Transverse colon (tissue), 4 donors: Measurements from ENCODE around the gene SP1. TPM values are rescaled to one million over a fixed set of nuclear protein-coding genes. Genes with fewer than 3 reads are reported as not detected.
"Not testable (repeated sequence)": the region's sequence is repeated elsewhere in the genome, so short reads cannot be mapped to it uniquely, and the experiment has no call there.

Experiments
- DNase-seq: peaks from one replicate; pipeline ENCODE4 v3.0.0-alpha.2; 2019
- H3K27ac ChIP-seq, 4 donors: fragments of 200-600 bp; sonication (generic); 2 replicates each; pipeline ENCODE4 v1.5.1; 2016 to 2018; ENCODE audit warnings: inconsistent platforms in 4 of 4
- H3K27me3 ChIP-seq: fragments of 200-600 bp; sonication (generic); 2 replicates; pipeline ENCODE4 v1.5.1; 2017; ENCODE audit warnings: inconsistent platforms
- H3K36me3 ChIP-seq, 4 donors: fragments of 200-600 bp; sonication (generic); 2 replicates each; pipeline ENCODE4 v1.5.1; 2017 to 2019; ENCODE audit warnings: inconsistent platforms in 4 of 4
- H3K4me1 ChIP-seq, 4 donors: fragments of 200-600 bp; sonication (generic); 2 replicates each; pipeline ENCODE4 v1.5.1; 2017 to 2020; ENCODE audit warnings: inconsistent platforms in 4 of 4
- H3K4me3 ChIP-seq, 4 donors: fragments of 200-600 bp; sonication (generic); 1 replicate in 1 of 4; 2 replicates in 3 of 4; pipeline versions ENCODE4 v1.5.1 to v1.6.1; 2017 to 2019; ENCODE audit warnings: inconsistent platforms in 4 of 4
- H3K9me3 ChIP-seq, 2 donors: fragments of 200-600 bp; sonication (generic); 2 replicates each; pipeline ENCODE4 v1.5.1; 2017 to 2019; ENCODE audit warnings: inconsistent platforms in 2 of 2
- EP300 ChIP-seq: sonication (generic); formaldehyde crosslinking; IDR thresholded peaks from one replicate; pipeline ENCODE4 v1.6.1; 2017; ENCODE audit warnings: antibody characterized with exemption, low read depth
- POLR2A ChIP-seq: fragments of 450-650 bp; IDR thresholded peaks from one replicate; pipeline ENCODE4 v1.6.1; 2016; ENCODE audit warnings: antibody characterized with exemption, mild to moderate bottlenecking, moderate library complexity
- POLR2AphosphoS5 ChIP-seq, 3 donors: sonication (generic); formaldehyde crosslinking; IDR thresholded peaks; one replicate each; pipeline ENCODE4 v1.6.1; 2016; ENCODE audit warnings: antibody characterized with exemption in 3 of 3
- WGBS, 2 donors: methylation state at CpG; one replicate each; pipeline ENCODE4 v1.1.5; 2018; ENCODE audit warnings: low coverage in 1 of 2; 5-methylcytosine and 5-hydroxymethylcytosine counted together
- in situ Hi-C, 4 donors: fragments of 200-750 bp; cut with MboI; loops; one replicate each; pipeline versions ENCODE4 v1.15.0 to v1.15.1; 2017; ENCODE audit warnings: low sequenced_read_pairs in 3 of 4, low pct_ligation_motif_present in 1 of 4, low pct_unique_long_range_greater_than_20kb in 1 of 4
- intact Hi-C: fragments of 100-400 bp; cut with DNase I; formaldehyde crosslinking; loops from one replicate; pipeline ENCODE4 v1.15.1; 2023; ENCODE audit warnings: low total_unique reads
- total RNA-seq, 4 donors: library from RNA; depleted of rRNA; stranded (reverse); fragments of >200 nt; gene quantifications; one replicate each; pipeline ENCODE4 v1.1.0, GENCODE V29; 2016
- TF ChIP-seq, protein P1 (sequence below), 5 experiments: fragments of 200-600 bp in 3 of 5; fragments of 450-650 bp in 2 of 5; sonication (generic) in 3 of 5; IDR thresholded peaks; 1 replicate in 2 of 5; 2 replicates in 3 of 5; pipeline ENCODE4 v1.5.1; 2016 to 2017; ENCODE audit warnings: antibody characterized with exemption in 5 of 5, inconsistent platforms in 3 of 5, mild to moderate bottlenecking in 2 of 5, moderate library complexity in 1 of 5

The SP1 gene
- total RNA-seq, 4 donors from 2014 or later: 32.6 to 80.1 (median 67.1) TPM

GRCh38 chr12:53402871-53403270 lies 22.9 kb downstream of the SP1 start:
- Histone ChIP-seq H3K36me3 (peaks cover 0 to 28% (median 11%) of the 10 kb centered on the region in 4 donors), H3K27ac (no peak overlapping the region), H3K27me3 (no peaks in the 10 kb centered on the region), H3K4me3 (no peak overlapping the region), H3K4me1 (peaks cover 0 to 15% (median 5%) of the 10 kb centered on the region in 4 donors), H3K9me3 (no peaks in the 10 kb centered on the region)
- in situ Hi-C loops: no loop called here
- no peak for DNase-seq
- WGBS, 2 donors: 79 to 83% methylated on average over 6 to 7 of the region's 7 CpGs
- TF ChIP-seq, protein P1, sequence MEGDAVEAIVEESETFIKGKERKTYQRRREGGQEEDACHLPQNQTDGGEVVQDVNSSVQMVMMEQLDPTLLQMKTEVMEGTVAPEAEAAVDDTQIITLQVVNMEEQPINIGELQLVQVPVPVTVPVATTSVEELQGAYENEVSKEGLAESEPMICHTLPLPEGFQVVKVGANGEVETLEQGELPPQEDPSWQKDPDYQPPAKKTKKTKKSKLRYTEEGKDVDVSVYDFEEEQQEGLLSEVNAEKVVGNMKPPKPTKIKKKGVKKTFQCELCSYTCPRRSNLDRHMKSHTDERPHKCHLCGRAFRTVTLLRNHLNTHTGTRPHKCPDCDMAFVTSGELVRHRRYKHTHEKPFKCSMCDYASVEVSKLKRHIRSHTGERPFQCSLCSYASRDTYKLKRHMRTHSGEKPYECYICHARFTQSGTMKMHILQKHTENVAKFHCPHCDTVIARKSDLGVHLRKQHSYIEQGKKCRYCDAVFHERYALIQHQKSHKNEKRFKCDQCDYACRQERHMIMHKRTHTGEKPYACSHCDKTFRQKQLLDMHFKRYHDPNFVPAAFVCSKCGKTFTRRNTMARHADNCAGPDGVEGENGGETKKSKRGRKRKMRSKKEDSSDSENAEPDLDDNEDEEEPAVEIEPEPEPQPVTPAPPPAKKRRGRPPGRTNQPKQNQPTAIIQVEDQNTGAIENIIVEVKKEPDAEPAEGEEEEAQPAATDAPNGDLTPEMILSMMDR (IDR thresholded peaks at IDR 0.05): no peak
- TF ChIP-seq EP300 (no peak), POLR2A (no peak), POLR2AphosphoS5 (IDR thresholded peaks at IDR 0.05) (no peak)
- intact Hi-C loops: no loop called here

GRCh38 chr12:53410951-53411350 lies 31.0 kb downstream of the SP1 start:
- 94 to 95% methylated on average over 3 to 5 of the region's 5 CpGs for WGBS, 2 donors
- H3K27ac ChIP-seq: no peak overlapping the region
- no peak for TF ChIP-seq POLR2AphosphoS5 (IDR thresholded peaks at IDR 0.05)
- TF ChIP-seq EP300: no peak
- TF ChIP-seq, protein P1 (IDR thresholded peaks at IDR 0.05): no peak
- no peak for TF ChIP-seq POLR2A
- H3K27me3 ChIP-seq: no peaks in the 10 kb centered on the region
- H3K36me3 ChIP-seq: peaks cover 0 to 70% (median 33%) of the 10 kb centered on the region in 4 donors
- no peak overlapping the region for H3K4me3 ChIP-seq
- H3K9me3 ChIP-seq: no peaks in the 10 kb centered on the region
- no peak for DNase-seq
- intact Hi-C loops: no loop called here
- peaks cover 2 to 37% (median 10%) of the 10 kb centered on the region in 4 donors for H3K4me1 ChIP-seq
- in situ Hi-C loops: loop anchor here in 1 of 4 donors (5.0 kb wide), 1 partner anchor 69 kb away; no protein-coding TSS in a partner anchor

- WGBS, 2 donors: 73 to 78% methylated on average over 3 of the region's 3 CpGs
- intact Hi-C loops (loop anchor here (2.0 kb wide), 1 partner anchor 23 kb away; no protein-coding TSS in a partner anchor), in situ Hi-C loops (loop anchor here in 1 of 4 donors (5.0 kb wide), 1 partner anchor 71 kb away; no protein-coding TSS in a partner anchor)
- DNase-seq: no peak
- peaks cover 0 to 46% (median 23%) of the 10 kb centered on the region in 4 donors for H3K36me3 ChIP-seq
- TF ChIP-seq, protein P1 (IDR thresholded peaks at IDR 0.05): no peak
- TF ChIP-seq POLR2AphosphoS5 (IDR thresholded peaks at IDR 0.05) (no peak), POLR2A (no peak), EP300 (no peak)
- H3K9me3 ChIP-seq: no peaks in the 10 kb centered on the region
- H3K4me1 ChIP-seq: peaks cover 3 to 47% (median 10%) of the 10 kb centered on the region in 4 donors
- no peaks in the 10 kb centered on the region for H3K27me3 ChIP-seq
- H3K4me3 ChIP-seq: no peak overlapping the region
- peak overlapping the region in 3 of 4 donors; percentile 19 to 72 (median 37) for H3K27ac ChIP-seq
These were observed 33.7 kb downstream of the SP1 start for GRCh38 chr12:53413485-53414204.

- peaks cover 3 to 55% (median 10%) of the 10 kb centered on the region in 4 donors for H3K4me1 ChIP-seq
- 39 to 80% methylated on average over 1 to 3 of the region's 3 CpGs for WGBS, 2 donors
- H3K27me3 ChIP-seq: no peaks in the 10 kb centered on the region
- no peak overlapping the region for H3K4me3 ChIP-seq
- H3K9me3 ChIP-seq: no peaks in the 10 kb centered on the region
- peak in 1 of 3 donors; percentile 86 for TF ChIP-seq POLR2AphosphoS5 (IDR thresholded peaks at IDR 0.05)
- no peak for TF ChIP-seq EP300
- no peak for DNase-seq
- H3K36me3 ChIP-seq: peaks cover 0 to 34% (median 14%) of the 10 kb centered on the region in 4 donors
- peak overlapping the region; percentile 26 to 72 (median 42) for H3K27ac ChIP-seq
- intact Hi-C loops: no loop called here
- in situ Hi-C loops: loop anchor here in 1 of 4 donors (5.0 kb wide), 1 partner anchor 73 kb away; no protein-coding TSS in a partner anchor
These were observed 34.9 kb downstream of the SP1 start for GRCh38 chr12:53414756-53415417.

DNA sequence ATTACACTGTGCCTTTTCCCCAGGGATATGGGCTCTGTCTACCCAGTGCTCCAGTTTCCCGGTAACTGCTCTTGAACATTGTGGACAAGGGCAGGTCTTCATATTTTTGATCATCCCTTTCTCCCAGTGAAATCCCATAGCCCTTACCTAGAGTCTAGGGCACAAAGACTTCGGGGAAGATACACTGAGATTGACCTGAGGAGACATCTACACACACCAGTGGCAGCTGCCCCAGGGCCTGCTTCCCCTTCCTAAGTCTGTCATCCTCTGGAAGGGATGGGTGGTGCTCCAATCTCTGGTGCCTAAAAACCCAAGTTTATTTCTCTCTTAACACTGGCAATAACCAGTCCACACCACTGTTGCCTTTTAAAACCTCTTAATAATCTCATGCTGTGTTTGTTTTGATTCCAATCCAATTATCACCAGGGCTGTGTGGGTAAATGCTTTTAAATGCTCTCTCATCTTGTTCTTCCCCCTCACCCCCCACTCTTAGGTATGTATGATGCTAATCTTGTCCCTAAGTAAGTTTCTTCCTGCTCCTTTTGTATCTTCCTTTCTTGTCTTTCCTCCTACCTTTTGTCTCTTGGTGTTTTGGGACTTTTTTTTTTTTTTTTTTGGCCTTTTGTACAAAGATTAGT lies 35.9 kb downstream of the SP1 start:
- in situ Hi-C loops, DNase-seq, H3K4me3 ChIP-seq, H3K9me3 ChIP-seq, H3K27me3 ChIP-seq, intact Hi-C loops: not testable (repeated sequence)
- H3K4me1 ChIP-seq: peaks cover 4 to 57% (median 10%) of the 10 kb centered on the region in 4 donors
- peaks cover 0 to 24% (median 8%) of the 10 kb centered on the region in 4 donors for H3K36me3 ChIP-seq
- WGBS, 2 donors: 83 to 84% methylated on average over 1 to 2 of the region's 2 CpGs
- peak overlapping the region; percentile 26 to 72 (median 42) for H3K27ac ChIP-seq

DNA sequence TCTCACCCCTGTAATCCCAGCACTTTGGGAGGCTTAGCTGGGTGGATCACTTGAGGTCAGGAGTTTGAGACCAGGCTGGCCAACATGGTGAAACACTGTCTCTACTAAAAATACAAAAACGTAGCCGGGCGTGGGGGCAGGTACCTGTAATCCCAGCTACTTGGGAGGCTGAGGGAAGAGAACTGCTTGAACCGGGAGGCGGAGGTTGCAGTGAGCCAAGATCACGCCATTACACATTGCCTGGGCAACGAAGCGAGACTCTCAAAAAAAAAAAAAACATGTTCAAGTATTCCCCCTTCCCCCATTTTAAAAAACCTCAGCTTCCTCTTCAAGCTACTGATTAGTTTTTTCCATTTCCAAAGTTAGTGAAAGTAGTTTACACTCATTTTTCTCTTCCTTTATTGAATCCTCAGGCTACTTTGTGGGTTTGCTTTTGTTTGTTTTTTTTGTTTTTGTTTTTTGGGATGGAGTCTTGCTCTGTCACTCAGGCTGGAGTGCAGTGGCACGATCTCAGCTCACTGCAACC lies 37.4 kb downstream of the SP1 start:
- in situ Hi-C loops, DNase-seq, intact Hi-C loops, H3K4me3 ChIP-seq, H3K36me3 ChIP-seq, H3K27ac ChIP-seq, H3K27me3 ChIP-seq, H3K9me3 ChIP-seq: not testable (repeated sequence)
- WGBS, 2 donors: 67 to 75% methylated on average over 4 to 9 of the region's 9 CpGs
- H3K4me1 ChIP-seq: peaks cover 11 to 59% (median 14%) of the 10 kb centered on the region in 4 donors
